Gastroesophageal sphincter (tissue), 3 donors: ENCODE results near the gene SPEN.

Experiments used
- CTCF ChIP-seq, 4 experiments: fragments of 200-600 bp in 2 of 4; fragments of 450-650 bp in 2 of 4; sonication (generic) in 1 of 4; IDR thresholded peaks; one replicate each; pipeline ENCODE4 v1.5.1; 2017 to 2019; ENCODE audit warnings: antibody characterized with exemption in 4 of 4, mild to moderate bottlenecking in 2 of 4, moderate library complexity in 2 of 4
- EP300 ChIP-seq: sonication (generic); formaldehyde crosslinking; IDR thresholded peaks from one replicate; pipeline ENCODE4 v1.6.1; 2017; ENCODE audit warnings: antibody characterized with exemption, mild to moderate bottlenecking
- POLR2A ChIP-seq, 2 donors: fragments of 450-650 bp; IDR thresholded peaks; one replicate each; pipeline ENCODE4 v1.6.1; 2017; ENCODE audit warnings: antibody characterized with exemption in 2 of 2, mild to moderate bottlenecking in 2 of 2, moderate library complexity in 1 of 2
- POLR2AphosphoS5 ChIP-seq: sonication (generic); formaldehyde crosslinking; IDR thresholded peaks from one replicate; pipeline ENCODE4 v1.6.1; 2017; ENCODE audit warnings: antibody characterized with exemption

- TF ChIP-seq CTCF (IDR thresholded peaks at IDR 0.05), result no peak
- TF ChIP-seq POLR2A (IDR thresholded peaks at IDR 0.05), result no peak
- TF ChIP-seq EP300, result no peak
- TF ChIP-seq POLR2AphosphoS5, result no peak
Observed at GRCh38 chr1:15918962-15919715, 71.6 kb downstream of the SPEN start.
